ENCODE measurements around the gene KCNIP4. TPM values are rescaled to one million over a fixed set of nuclear protein-coding genes. Genes with fewer than 3 reads are reported as not detected.

Gene KCNIP4
- total RNA-seq, 3 donors from 2014 or later (not counting 1 experiment from before 2014, with no cell fraction given) = not detected

DNA sequence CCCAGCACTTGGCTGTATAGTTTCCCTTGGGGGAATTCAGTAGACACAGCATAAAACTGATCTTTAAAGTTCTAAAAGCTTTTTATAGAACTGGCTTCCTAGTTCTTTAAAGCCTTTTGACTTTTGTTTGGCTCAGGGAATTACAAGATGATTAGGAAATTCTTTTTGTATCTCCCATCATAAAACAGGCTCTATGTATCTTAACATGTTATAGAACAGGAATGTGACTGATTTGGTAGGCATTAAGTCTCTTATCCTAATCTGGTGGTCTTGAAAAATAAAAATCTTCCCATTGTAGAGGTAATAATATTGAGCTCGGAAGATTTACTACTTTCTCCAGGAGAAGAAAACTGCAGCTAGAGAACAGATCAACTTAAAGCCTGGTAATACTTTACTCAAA, 262.7 kb downstream of the KCNIP4 start:
- Histone ChIP-seq H3K9me3 (ENCODE audit: control insufficient read depth, insufficient read depth, low read length) (no peaks in the 10 kb centered on the region), H3K4me3 (ENCODE audit: low read length) (no peak overlapping the region), H3K27ac (ENCODE audit: low read length) (no peak overlapping the region), H3K4me1 (ENCODE audit: control insufficient read depth, insufficient read depth, low read length) (no peaks in the 10 kb centered on the region), H3K27me3 (ENCODE audit: control insufficient read depth, insufficient read depth, low read length) (no peaks in the 10 kb centered on the region), H3K36me3 (ENCODE audit: control insufficient read depth, insufficient read depth, low read length) (no peaks in the 10 kb centered on the region)
- Mint-ChIP-seq H3K27ac (no peak overlapping the region), H3K27me3 (ENCODE audit: low read depth in 2 of 2) (no peaks in the 10 kb centered on the region), H3K4me3 (no peak overlapping the region), H3K9me3 (peaks cover 4 to 7% of the 10 kb centered on the region in 2 donors), H3K4me1 (no peaks in the 10 kb centered on the region), H3K36me3 (no peaks in the 10 kb centered on the region)
- no CpG with 5 or more reads among the region's 1 CpG for WGBS (ENCODE audit: insufficient coverage)
- ATAC-seq (no peak), DNase-seq (no peak)
- TF ChIP-seq, protein P1, sequence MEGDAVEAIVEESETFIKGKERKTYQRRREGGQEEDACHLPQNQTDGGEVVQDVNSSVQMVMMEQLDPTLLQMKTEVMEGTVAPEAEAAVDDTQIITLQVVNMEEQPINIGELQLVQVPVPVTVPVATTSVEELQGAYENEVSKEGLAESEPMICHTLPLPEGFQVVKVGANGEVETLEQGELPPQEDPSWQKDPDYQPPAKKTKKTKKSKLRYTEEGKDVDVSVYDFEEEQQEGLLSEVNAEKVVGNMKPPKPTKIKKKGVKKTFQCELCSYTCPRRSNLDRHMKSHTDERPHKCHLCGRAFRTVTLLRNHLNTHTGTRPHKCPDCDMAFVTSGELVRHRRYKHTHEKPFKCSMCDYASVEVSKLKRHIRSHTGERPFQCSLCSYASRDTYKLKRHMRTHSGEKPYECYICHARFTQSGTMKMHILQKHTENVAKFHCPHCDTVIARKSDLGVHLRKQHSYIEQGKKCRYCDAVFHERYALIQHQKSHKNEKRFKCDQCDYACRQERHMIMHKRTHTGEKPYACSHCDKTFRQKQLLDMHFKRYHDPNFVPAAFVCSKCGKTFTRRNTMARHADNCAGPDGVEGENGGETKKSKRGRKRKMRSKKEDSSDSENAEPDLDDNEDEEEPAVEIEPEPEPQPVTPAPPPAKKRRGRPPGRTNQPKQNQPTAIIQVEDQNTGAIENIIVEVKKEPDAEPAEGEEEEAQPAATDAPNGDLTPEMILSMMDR (IDR thresholded peaks at IDR 0.05) = no peak
- intact Hi-C loops (cut with micrococcal nuclease) = no loop called here

DNA sequence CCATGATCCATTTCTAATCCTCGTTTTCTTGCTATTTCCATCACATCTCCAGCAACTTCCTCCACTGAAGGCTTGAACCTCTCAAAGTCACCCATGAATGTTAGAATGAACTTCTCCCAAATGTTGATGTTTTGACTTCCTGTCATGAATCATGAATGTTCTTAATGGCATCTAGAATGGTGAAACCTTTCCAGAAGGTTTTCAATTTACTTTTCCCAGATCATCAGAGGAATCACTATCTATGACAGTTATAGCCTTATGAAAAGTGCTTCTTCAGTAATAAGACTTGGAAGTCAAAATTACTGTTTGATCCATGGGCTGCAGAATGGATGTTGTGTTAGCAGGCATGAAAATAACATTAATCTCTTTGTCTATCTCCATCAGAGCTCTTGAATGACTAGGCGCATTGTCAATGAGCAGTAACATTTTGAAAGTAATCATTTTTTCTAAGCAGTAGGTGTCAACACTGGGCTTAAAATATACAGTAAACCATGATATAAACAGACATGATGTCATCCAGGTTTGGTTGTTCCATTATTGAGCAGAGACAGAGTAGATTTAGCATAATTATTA, 268.2 kb downstream of the KCNIP4 start:
- no peaks in the 10 kb centered on the region for H3K27me3 Mint-ChIP-seq (ENCODE audit: low read depth in 2 of 2)
- intact Hi-C loops (cut with micrococcal nuclease) = no loop called here
- ATAC-seq = no peak
- Histone ChIP-seq H3K27ac (ENCODE audit: low read length) (no peak overlapping the region), H3K36me3 (ENCODE audit: control insufficient read depth, insufficient read depth, low read length) (no peaks in the 10 kb centered on the region), H3K9me3 (ENCODE audit: control insufficient read depth, insufficient read depth, low read length) (no peaks in the 10 kb centered on the region), H3K4me1 (ENCODE audit: control insufficient read depth, insufficient read depth, low read length) (no peaks in the 10 kb centered on the region), H3K4me3 (ENCODE audit: low read length) (no peak overlapping the region), H3K27me3 (ENCODE audit: control insufficient read depth, insufficient read depth, low read length) (no peaks in the 10 kb centered on the region)
- no peak overlapping the region for H3K27ac Mint-ChIP-seq
- H3K9me3 Mint-ChIP-seq = peaks cover 8 to 10% of the 10 kb centered on the region in 2 donors
- 88% methylated on average over 2 of the region's 2 CpGs for WGBS (ENCODE audit: insufficient coverage)
- H3K4me1 Mint-ChIP-seq = no peaks in the 10 kb centered on the region
- TF ChIP-seq, protein P1 (IDR thresholded peaks at IDR 0.05) = no peak
- no peak for DNase-seq
- no peaks in the 10 kb centered on the region for H3K36me3 Mint-ChIP-seq
- H3K4me3 Mint-ChIP-seq = no peak overlapping the region

DNA sequence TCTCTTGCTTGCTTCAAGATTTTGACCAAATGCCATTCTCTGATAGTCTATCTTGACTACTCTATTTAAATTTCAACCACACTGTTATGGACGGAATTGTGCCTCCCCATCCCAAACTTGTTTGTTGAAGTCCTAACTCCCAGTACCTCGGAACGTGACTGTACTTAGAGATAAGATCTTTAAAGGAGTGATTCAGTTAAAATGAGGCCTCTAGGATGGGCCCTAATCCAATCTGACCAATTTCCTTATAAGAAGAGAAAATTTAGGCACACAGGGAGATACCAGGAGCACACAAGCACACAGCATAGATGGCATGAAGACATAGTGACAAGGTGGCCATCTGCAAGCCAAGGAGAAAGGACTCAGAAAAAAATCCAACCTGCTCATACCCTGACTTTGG, 269.9 kb downstream of the KCNIP4 start:
- DNase-seq (no peak), ATAC-seq (no peak)
- Histone ChIP-seq H3K4me3 (ENCODE audit: low read length) (no peak overlapping the region), H3K27ac (ENCODE audit: low read length) (no peak overlapping the region), H3K27me3 (ENCODE audit: control insufficient read depth, insufficient read depth, low read length) (no peaks in the 10 kb centered on the region), H3K4me1 (ENCODE audit: control insufficient read depth, insufficient read depth, low read length) (no peaks in the 10 kb centered on the region), H3K9me3 (ENCODE audit: control insufficient read depth, insufficient read depth, low read length) (no peaks in the 10 kb centered on the region), H3K36me3 (ENCODE audit: control insufficient read depth, insufficient read depth, low read length) (no peaks in the 10 kb centered on the region)
- H3K9me3 Mint-ChIP-seq = peaks cover 8 to 10% of the 10 kb centered on the region in 2 donors
- H3K4me3 Mint-ChIP-seq = no peak overlapping the region
- no peaks in the 10 kb centered on the region for H3K4me1 Mint-ChIP-seq
- intact Hi-C loops (cut with micrococcal nuclease) = no loop called here
- TF ChIP-seq, protein P1 (IDR thresholded peaks at IDR 0.05) = no peak
- H3K27ac Mint-ChIP-seq = no peak overlapping the region
- WGBS (ENCODE audit: insufficient coverage) = 52% methylated on average over 2 of the region's 3 CpGs
- H3K36me3 Mint-ChIP-seq = no peaks in the 10 kb centered on the region
- H3K27me3 Mint-ChIP-seq (ENCODE audit: low read depth in 2 of 2) = no peaks in the 10 kb centered on the region

DNA sequence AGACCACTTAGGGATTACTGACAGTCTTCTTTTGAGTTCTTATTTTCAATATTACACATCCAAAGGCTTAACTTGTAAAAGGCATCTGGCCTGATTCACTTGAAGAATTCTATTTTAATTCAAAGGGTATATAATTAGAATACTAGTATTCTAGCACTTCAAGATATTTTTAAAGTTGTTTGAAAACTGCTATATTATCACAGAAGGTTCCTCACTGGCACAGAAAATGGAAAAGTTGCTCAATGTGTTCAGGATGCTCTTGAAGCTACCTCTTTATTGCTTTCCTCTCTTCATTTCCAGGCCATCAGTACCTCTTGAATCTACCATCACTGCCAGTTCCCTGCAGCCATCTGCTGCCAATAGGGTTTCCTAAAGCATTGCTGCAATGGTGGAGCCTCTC, 271.4 kb downstream of the KCNIP4 start:
- Histone ChIP-seq H3K27ac (ENCODE audit: low read length) (no peak overlapping the region), H3K9me3 (ENCODE audit: control insufficient read depth, insufficient read depth, low read length) (no peaks in the 10 kb centered on the region), H3K36me3 (ENCODE audit: control insufficient read depth, insufficient read depth, low read length) (no peaks in the 10 kb centered on the region), H3K4me1 (ENCODE audit: control insufficient read depth, insufficient read depth, low read length) (no peaks in the 10 kb centered on the region), H3K27me3 (ENCODE audit: control insufficient read depth, insufficient read depth, low read length) (no peaks in the 10 kb centered on the region), H3K4me3 (ENCODE audit: low read length) (no peak overlapping the region)
- TF ChIP-seq, protein P1 (IDR thresholded peaks at IDR 0.05) = no peak
- peaks cover 8 to 10% of the 10 kb centered on the region in 2 donors for H3K9me3 Mint-ChIP-seq
- H3K4me1 Mint-ChIP-seq = no peaks in the 10 kb centered on the region
- intact Hi-C loops (cut with micrococcal nuclease) = no loop called here
- no peaks in the 10 kb centered on the region for H3K36me3 Mint-ChIP-seq
- ATAC-seq = no peak
- DNase-seq = no peak
- no peak overlapping the region for H3K4me3 Mint-ChIP-seq
- no peaks in the 10 kb centered on the region for H3K27me3 Mint-ChIP-seq (ENCODE audit: low read depth in 2 of 2)
- no peak overlapping the region for H3K27ac Mint-ChIP-seq
